ENCODE data around the gene LSAMP. TPM values are rescaled to one million over a fixed set of nuclear protein-coding genes. Genes with fewer than 3 reads are reported as not detected.

The LSAMP gene
- total RNA-seq, 4 donors from 2014 or later, result 1.1 to 3.5 (median 2.0) TPM

- TF ChIP-seq POLR2A (IDR thresholded peaks at IDR 0.05), result no peak
- no peak for TF ChIP-seq CTCF (IDR thresholded peaks at IDR 0.05)
- no peak overlapping the region for H3K4me3 ChIP-seq (ENCODE audit: low read depth, poor library complexity, severe bottlenecking)
- intact Hi-C loops (cut with DNase I; ENCODE audit: low total_unique reads), result no loop called here
- WGBS, 2 donors, result 71 to 88% methylated on average over 1 of the region's 1 CpG
- DNase-seq (ENCODE audit: low spot score in 2 of 2), result no peak
Observed at GRCh38 chr3:115915061-115915460, 530.2 kb downstream of the LSAMP start.

GRCh38 chr3:115913069-115913686 lies 532.1 kb downstream of the LSAMP start:
- TF ChIP-seq POLR2A (IDR thresholded peaks at IDR 0.05) (no peak), CTCF (IDR thresholded peaks at IDR 0.05) (no peak)
- no peak overlapping the region for H3K4me3 ChIP-seq (ENCODE audit: low read depth, poor library complexity, severe bottlenecking)
- no peak for DNase-seq (ENCODE audit: low spot score in 2 of 2)
- 56 to 64% methylated on average over 4 of the region's 4 CpGs for WGBS, 2 donors
- intact Hi-C loops (cut with DNase I; ENCODE audit: low total_unique reads), result no loop called here

- intact Hi-C loops (cut with DNase I; ENCODE audit: low total_unique reads), result no loop called here
Observed at GRCh38 chr3:115912372-115912771, 532.9 kb downstream of the LSAMP start.

GRCh38 chr3:115905871-115906270 lies 539.4 kb downstream of the LSAMP start:
- intact Hi-C loops (cut with DNase I; ENCODE audit: low total_unique reads), result no loop called here
- 81 to 82% methylated on average over 2 of the region's 2 CpGs for WGBS, 2 donors
- DNase-seq (ENCODE audit: low spot score in 2 of 2), result no peak
- H3K4me3 ChIP-seq (ENCODE audit: low read depth, poor library complexity, severe bottlenecking), result no peak overlapping the region
- TF ChIP-seq CTCF (IDR thresholded peaks at IDR 0.05) (no peak), POLR2A (IDR thresholded peaks at IDR 0.05) (no peak)

More at GRCh38 chr3:115912372-115912771, 532.9 kb downstream of the LSAMP start:
- WGBS, 2 donors, result 58 to 62% methylated on average over 2 of the region's 2 CpGs
- no peak for DNase-seq (ENCODE audit: low spot score in 2 of 2)
- H3K4me3 ChIP-seq (ENCODE audit: low read depth, poor library complexity, severe bottlenecking), result no peak overlapping the region
- TF ChIP-seq POLR2A (IDR thresholded peaks at IDR 0.05) (no peak), CTCF (IDR thresholded peaks at IDR 0.05) (no peak)

GRCh38 chr3:115903843-115904242 lies 541.4 kb downstream of the LSAMP start:
- H3K4me3 ChIP-seq (ENCODE audit: low read depth, poor library complexity, severe bottlenecking), result no peak overlapping the region
- no peak for DNase-seq (ENCODE audit: low spot score in 2 of 2)
- intact Hi-C loops (cut with DNase I; ENCODE audit: low total_unique reads), result no loop called here
- TF ChIP-seq CTCF (IDR thresholded peaks at IDR 0.05) (no peak), POLR2A (IDR thresholded peaks at IDR 0.05) (no peak)
- 82 to 83% methylated on average over 2 of the region's 2 CpGs for WGBS, 2 donors

GRCh38 chr3:115901008-115901407 lies 544.3 kb downstream of the LSAMP start:
- DNase-seq (ENCODE audit: low spot score in 2 of 2), result no peak
- intact Hi-C loops (cut with DNase I; ENCODE audit: low total_unique reads), result no loop called here
- no peak overlapping the region for H3K4me3 ChIP-seq (ENCODE audit: low read depth, poor library complexity, severe bottlenecking)
- TF ChIP-seq POLR2A (IDR thresholded peaks at IDR 0.05) (no peak), CTCF (IDR thresholded peaks at IDR 0.05) (no peak)

All from lower leg skin (tissue), 4 donors.